Measurements from ENCODE around the gene FIGNL1.
"Not testable (repeated sequence)": the region's sequence is repeated elsewhere in the genome, so short reads cannot be mapped to it uniquely, and the experiment has no call there.

FIGNL1 gene

DNA sequence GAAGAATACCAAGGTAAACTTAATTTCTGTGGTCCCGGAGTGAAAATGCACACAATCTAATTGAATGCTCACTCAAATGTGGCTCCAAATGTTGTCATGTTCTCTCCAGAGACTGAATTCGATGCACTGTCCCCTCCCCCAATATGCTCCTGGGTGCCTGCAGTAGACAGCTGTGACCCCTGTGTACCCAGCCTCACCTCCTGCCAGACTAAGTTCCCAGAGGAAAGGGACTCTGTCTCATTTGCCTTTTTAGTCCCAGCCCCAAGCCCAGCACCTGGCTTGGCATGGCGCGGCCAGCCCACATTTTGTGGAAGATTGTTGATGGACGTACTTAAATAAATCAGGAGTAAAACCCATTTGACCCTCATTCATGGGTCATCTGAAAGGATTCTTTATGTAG is 21.8 kb upstream of the FIGNL1 start:
- DNase-seq (ENCODE audit: low read depth) = no peak

DNA sequence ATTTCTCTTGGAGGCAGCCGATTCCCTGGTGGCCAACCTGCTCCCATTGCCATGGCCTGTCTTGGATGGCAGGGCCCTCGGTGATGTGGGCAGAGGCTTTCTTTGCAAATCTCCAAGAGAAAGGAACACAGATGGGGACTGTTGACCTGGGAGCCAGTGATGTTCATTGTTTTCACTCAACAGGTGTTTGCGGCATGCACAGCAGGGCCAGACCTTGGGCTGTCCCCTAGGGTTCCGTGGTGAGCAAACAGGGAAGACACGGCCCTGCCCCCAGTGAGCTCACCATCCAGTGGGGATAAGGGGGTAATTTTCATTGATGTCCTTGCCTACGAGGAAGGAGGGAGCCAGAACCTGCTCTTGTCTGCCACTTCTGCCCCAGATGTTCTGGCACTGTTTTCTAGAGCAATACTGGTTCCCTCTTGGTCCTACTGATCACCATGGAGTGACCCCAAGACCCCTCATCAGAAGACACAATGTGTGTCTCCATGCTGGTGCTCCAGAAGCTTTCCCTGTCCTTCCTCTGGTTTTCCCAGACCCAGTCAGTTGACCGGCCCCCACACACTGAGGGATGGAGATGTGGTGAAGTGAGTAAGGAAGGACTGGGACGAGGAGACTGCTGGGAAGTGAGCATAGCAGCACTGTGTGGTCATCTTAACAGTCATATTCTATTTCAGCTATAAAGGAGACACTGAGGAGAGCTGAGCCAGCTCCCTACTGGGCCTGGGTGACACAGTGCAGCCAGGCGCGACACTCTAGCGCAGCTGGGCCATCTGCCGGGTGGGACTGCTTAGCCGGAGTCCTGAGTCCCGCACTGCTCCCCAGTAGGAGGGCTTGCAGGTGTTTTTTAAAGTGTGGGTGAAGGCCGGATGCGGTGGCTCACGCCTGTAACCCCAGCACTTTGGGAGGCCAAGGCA is 20.4 kb upstream of the FIGNL1 start:
- DNase-seq (ENCODE audit: low read depth) = no peak

DNA sequence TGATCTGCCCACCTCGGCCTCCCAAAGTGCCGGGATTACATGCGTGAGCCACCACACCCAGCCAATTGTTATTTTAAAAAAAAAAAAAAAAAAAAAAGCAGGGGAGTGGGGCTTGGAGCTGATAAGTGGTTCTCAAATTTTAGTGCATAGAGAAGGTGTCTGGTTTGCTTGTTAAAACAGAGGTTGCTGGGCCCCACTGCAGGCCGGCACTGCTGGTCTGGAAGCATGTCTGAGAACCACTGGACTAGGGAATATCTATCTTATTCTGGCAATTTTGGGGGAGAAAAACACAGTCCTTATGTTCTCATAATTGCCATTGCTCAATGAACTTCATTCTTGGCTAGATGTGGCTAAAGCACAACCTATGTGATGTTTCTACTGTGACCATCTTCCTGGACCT is 19.0 kb upstream of the FIGNL1 start:
- no peak for DNase-seq (ENCODE audit: low read depth)

DNA sequence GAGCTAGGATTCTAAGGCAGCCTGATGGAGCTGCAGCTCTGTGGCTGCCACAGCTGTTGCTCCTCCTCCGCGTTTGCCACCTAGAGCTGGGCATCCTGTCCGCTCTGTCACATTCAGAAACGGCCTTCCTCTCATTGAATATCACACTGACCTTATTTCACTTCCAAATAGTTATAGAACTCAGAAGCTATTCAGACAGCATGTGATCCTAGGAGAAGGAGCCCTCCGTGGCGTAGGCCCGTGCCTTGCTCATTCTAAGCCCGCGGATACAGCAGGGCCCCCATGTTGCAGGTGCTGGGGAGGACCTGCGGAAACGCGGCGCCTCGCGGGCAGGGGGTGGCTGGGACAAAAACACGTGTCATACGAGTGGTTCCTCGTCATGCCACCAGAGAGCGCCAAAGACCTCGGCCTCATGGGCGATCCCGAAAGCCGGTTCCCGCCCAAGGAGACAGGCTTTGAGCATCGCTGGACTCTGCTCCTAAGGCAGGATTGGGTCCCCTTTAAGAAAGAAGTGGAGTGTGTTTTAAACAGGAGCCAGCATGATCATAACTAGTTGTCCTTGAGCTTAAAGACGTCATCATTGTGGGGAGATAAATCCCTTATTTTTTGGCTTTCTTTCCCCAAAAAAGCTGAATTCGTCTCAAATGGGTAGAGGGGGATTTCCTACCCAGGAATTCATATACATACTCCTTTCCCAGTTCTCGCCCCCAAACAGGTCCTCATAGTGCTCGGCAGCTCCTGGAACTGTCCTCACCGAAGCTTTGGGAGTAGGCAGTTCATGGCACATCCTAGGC is 17.9 kb upstream of the FIGNL1 start:
- peak; percentile 36 for DNase-seq (ENCODE audit: low read depth)

DNA sequence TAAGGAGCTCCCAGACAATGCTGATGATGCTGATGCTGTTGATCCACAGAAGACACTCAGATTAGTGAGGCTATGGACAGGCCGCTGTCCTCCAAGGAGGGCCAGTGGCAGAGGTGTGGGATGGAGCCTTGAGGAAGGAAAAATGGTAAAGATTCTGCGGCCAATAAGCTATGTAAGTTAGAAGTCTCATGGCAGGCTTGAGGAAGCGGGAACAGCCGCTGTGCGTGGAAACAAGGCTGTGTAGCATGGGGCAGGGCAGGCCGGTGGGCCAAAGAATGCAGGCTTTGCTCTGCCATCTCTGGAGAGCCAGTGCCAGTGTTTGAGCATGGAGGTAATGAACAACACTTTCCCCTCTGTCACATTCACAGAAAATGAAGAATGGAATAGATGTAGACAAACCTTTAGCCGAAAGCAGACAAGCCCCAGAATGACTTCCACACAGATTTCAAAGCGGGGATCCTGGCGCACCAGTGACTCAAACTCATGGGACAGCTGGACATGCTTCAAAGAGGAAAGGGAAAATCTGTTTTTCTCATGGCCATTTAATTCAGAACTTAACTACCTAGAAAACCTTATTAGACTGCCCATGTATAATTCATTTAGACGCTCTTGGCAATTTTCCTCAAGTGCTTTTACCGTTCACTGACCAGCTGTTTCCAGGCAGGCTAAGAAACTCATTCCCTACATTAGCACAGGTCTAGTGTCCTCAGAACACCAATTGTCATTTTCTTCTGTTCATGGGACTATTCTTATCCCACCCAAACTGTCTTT is 16.9 kb upstream of the FIGNL1 start:
- no peak for DNase-seq (ENCODE audit: low read depth)

DNA sequence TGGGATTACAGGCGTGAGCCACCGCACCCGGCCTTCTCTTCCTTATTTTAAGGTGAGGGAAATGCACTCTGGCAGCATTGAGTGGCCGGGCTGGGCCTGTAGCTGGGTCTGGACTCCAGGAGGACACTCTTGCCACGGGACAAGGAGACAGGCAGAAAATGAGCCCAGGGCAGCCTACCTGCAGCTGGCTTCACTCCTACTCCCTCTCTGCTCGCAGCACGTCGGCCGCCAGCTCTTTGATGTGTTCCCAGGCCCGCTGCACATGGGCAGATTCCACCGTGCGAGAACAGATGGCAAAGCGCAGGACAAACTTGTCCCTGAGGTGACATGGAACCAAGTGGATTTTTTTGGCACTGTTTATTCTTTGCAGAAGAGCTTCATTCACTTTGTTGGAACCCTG is 12.9 kb upstream of the FIGNL1 start:
- DNase-seq (ENCODE audit: low read depth) = no peak

DNA sequence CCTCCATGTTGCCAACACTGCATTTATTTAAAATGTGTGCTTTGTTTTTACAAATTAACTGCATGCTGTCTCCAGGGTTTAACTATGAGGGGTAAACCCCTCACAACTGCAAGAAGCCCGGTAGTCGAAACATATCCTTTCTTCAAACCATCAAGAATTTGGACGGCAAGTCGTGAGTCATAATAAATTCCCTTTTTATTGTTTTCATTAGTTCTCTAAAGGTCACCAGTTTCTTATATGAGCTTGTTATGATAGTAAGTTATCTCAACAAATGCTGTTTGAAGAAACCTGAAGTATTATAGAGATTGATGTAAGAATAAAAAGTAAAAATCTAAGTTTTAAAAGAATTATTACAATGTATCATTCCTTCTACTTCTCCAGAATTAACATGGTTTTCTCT is 12.2 kb upstream of the FIGNL1 start:
- no peak for DNase-seq (ENCODE audit: low read depth)

DNA sequence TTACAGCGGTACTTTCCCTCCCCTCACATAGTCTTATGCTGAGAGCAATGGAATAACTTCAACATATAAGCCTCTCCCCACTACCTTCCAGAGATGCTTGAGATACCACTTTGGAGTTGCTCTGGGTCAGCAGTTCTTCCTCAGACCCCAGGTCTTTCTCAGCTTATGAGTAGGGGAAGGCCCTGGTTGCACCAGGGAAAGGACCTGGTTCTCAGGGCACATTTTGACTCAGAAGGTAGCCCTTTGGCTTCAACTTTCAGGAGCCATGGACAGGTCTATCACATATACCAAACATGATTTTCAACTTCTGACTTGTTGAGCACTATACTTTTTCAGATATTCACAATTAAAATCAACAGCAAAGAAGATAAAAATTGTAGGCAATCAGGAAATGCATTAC is 11.5 kb upstream of the FIGNL1 start:
- DNase-seq (ENCODE audit: low read depth) = no peak

DNA sequence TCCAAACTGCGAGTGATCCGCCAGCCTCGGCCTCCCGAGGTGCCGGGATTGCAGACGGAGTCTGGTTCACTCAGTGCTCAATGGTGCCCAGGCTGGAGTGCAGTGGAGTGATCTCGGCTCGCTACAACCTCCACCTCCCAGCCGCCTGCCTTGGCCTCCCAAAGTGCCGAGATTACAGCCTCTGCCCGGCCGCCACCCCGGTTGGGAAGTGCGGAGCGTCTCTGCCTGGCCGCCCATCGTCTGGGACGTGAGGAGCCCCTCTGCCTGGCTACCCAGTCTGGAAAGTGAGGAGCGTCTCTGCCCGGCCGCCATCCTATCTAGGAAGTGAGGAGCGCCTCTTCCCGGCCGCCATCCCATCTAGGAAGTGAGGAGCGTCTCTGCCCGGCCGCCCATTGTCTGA is 9.0 kb upstream of the FIGNL1 start:
- DNase-seq (ENCODE audit: low read depth) = not testable (repeated sequence)

DNA sequence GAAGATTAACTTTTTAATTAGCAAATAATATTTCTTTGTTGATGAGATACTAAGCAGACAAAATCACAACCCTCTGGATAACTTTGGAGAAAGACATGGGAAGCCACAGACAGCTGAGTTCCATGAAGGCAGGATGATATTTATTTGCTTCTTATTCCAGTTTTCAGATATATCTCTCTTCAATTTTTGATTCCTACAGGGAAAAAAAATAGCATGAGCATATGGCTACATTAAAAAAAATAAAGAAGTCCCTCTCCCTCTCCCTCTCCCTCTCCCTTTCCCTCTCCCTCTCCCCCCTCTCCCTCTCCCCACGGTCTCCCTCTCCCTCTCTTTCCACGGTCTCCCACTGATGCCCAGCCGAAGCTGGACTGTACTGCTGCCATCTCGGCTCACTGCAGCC is 8.5 kb upstream of the FIGNL1 start:
- DNase-seq (ENCODE audit: low read depth) = not testable (repeated sequence)

DNA sequence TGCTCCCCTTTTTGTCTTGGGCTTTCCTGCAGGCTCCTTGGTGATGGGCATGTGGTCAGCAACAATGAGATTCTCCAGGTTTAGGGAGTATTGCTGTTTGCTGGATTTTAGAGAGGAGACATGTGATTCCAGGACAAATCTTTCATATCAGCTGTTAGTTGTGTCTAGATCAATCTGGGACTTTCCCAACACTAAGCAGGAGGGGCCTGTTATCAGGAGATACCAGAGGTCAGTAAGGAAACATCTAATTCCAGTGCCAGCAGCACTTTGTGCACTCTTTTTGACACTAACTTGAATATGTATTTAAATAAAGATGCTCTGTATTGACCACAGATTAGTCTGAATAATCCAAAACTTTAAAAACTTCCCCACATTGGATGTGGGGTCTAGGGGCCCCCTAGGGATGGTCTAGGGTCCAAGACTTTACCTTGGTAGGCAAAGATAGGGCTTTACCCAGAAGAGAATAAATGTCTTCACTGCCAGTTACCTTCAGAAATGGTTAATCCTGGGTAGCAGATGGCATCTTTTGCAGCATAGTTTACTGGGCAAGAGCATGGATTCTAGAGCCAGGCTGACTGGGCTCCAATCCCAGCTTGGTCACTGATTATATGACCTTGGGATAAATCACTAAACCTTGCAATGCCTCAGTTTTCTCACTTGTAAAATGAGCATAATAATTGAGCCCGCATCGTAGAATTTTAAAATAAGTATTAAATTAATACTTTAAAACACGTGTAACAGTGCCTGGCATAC is 6.4 kb upstream of the FIGNL1 start:
- DNase-seq (ENCODE audit: low read depth) = no peak

DNA sequence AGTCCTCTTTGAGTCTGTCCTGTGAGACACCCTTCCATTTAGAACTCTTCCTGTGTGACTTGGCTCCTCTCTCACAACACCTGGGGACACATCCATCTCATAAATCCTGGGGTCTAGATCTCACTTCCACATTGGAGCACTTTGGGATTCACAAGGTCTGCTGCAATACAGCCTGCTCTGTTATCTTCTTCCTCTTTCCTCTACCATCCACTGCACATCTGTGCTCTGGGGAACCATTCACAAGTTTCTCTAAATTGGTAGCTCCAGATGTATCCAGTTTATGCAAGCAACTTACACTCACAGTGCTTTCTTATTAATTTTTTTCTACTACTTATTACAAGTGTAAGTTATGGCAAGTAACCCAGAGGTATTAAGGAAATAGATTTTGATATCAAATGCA is 5.5 kb upstream of the FIGNL1 start:
- DNase-seq (ENCODE audit: low read depth) = no peak

DNA sequence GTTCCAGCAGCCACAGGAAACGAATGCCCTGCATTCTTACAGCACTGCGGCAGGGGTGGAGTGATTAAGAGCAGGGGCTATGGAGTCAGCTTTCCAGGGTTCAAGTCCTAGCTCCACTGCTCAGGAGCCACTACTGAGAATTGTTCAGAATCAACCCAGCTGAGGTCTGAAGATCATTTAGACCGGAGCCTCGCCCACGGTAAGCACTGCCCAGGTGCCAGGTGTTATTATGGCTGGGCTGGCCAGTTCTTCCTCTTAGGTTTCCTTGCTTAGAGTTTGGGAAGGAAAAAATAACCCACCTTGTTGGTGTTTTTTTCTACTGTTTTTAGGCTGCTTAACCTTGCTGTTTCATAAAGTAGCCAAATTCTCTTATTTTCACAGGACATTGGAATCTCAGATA is 4.8 kb upstream of the FIGNL1 start:
- no peak for DNase-seq (ENCODE audit: low read depth)

DNA sequence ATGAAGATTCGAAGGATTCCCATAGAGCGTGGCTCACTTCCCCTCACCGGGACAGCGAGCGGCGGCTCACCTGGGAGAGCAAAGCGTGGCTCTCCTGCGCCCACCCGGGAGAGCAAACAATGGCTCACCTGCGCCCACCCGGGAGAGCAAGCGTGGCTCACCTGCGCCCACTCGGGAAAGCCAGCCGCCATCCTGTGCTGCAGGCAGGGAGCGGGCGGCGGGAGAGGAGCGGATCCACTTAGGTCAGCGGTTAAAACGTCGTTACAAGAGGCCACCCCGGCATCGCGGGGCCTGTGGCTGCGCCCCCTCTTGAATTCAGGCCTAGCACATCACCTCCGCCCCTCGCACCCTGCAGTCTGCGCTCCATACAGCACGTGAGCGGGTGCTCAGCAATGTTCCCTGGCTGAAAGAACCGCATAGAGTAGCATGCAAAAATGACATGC is 461 bp upstream of the FIGNL1 start:
- no peak for DNase-seq (ENCODE audit: low read depth)

DNA sequence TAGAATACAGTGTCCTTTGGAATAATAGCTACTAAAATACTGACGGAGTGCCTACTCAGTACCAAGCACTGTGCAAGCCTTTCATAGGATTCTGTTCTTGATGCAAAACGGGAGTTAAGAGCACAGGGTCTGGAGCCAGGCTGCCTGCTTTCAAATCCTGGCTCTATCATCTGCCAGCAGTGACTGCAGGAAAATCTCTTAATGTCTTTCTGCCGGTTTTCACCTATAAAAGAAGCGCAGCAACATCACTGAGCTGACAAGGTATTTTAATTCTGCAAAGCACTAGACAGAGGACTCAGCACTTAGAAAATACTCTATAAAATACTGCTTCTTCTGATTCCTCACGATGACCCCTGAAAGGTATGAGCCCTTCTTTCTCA is 659 bp downstream of the FIGNL1 start:
- no peak for DNase-seq (ENCODE audit: low read depth)

DNA sequence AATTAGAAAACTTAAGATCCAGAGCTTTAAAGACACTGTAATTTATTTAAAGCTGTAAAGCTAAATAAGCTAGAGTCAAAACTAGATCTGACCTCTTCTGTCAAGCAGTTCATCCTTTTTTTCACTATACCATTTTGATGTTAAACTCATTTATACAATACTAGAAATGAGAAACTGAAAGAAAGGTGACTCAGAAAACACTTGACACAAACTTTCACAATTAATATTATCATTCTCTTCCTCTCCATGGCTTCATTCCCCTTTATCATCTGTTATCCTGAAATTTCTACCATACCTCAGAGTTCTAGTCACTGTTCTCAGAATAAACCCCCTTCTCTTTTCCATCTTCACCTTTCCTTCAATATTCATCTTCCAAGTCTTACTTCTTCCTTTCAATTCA is 1.3 kb downstream of the FIGNL1 start:
- DNase-seq (ENCODE audit: low read depth) = no peak

DNA sequence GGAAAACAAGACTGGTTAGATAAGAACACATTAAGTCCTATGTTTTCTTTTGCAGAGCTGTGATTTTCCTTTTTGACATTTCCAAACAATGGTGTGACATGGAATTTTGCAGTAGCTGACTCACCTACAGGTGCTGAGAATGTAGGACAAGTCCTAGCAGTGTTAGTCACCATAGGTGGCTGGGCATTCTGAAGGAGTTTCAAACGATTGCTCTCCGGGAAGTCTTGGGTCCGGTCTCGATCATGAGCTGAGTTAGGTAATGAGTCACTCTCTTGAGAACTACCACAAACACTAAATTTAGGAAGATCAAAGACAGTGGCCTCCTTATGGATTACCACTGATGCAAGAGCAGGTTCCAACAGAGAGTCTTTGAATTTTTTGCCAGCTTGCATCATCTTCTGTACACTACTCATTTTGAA is 3.6 kb downstream of the FIGNL1 start:
- peak; percentile 7 for DNase-seq (ENCODE audit: low read depth)

DNA sequence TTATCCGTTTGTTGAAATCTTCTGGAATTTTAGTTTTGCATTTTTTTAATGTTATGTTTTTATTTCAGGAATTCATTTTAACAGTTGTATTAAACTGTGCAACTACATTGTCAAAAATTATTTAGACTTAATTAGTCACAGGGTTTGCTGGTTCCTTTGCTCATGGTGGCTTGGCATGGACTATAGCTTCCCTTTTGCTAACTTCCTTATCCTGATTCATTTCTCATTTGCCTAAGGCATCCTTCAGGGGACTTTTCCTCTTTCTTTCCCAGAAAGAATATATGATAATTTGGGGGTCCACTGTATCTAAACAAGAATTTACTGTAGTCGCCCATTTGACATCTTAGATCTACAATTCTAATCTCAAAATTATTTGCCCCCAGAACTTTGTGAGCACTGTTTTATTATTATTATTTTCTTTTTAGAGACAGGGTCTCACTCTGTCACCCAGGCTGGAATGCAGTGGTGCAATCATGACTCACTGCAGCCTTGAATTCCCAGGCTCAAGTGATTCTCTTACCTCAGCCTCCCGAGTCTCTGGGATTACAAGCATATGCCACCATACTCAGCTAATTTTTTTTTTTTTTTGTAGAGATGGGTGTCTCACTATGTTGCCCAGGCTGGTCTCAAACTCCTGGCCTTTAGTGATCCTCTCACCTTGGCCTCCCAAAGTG is 13.9 kb downstream of the FIGNL1 start:
- no peak for DNase-seq (ENCODE audit: low read depth)

DNA sequence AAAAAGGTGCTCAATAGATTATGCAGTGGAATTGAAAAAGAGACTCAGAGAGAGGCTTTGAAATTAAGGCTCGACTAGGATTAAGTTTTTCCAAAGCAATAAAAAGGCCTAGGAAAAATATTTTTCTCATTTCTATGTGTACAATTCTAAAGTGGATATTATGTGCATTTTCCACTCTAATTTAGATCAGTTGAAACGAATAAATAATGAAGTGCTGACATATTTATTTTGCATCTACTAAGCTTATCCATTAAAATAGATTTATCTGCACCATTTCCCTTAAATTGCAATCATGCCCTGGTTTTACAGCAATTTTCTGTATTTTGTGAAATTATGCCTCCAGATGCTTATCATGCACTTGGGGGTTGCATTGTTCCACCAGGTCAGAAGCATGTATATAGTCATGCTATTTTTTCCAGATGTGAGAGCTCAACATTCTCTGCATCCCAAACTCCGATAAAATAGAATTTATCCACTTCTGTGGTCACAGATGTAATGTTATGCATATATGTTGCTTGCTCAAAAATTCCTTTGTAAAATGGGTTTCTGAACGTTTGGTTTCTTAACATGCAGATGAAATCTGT is 18.3 kb downstream of the FIGNL1 start:
- no peak for DNase-seq (ENCODE audit: low read depth)

DNA sequence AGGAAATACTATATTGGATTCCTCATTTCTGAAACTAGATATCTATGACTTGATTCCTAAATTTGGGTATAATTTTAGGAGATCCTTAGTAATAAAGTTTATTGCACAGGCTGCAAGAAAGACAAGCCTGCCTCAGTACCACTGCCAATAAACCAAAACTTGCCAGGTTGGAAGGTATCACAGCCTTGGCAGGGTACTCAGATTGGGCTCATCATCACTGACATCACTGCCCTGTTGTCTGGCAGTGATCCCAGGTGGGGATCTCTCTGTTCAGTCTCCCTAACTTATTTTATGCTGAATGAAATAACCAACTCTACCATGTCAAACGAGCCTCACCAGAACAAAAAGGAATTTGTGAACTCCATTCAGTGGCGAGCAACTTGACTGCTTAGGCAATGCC is 18.8 kb downstream of the FIGNL1 start:
- DNase-seq (ENCODE audit: low read depth) = no peak

DNA sequence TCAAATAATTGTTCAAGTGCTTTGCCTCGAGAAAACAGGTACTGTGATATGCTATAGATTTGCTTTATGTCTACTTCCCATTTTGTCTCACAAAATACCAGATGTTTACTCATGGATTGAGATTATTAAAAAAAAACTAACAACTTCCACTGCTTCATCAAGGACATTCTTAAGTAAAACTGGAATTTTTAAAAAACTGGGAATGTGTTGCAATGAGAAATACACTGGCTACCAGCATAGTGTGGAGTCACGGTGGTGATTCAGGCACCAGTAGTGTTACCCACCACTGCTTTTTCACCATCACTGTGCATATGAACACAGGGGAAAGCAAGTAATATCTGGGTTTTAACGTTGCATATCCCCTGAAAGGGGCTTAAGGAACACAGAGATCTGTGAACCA is 21.2 kb downstream of the FIGNL1 start:
- DNase-seq (ENCODE audit: low read depth) = no peak
